Measurements from ENCODE around the gene MEGF6. TPM values are rescaled to one million over a fixed set of nuclear protein-coding genes. Genes with fewer than 3 reads are reported as not detected.

Gene MEGF6
- total and polyA plus RNA-seq, 2 donors (not counting 1 experiment from before 2014, with no cell fraction given), result 43.2 to 77.3 TPM

DNA sequence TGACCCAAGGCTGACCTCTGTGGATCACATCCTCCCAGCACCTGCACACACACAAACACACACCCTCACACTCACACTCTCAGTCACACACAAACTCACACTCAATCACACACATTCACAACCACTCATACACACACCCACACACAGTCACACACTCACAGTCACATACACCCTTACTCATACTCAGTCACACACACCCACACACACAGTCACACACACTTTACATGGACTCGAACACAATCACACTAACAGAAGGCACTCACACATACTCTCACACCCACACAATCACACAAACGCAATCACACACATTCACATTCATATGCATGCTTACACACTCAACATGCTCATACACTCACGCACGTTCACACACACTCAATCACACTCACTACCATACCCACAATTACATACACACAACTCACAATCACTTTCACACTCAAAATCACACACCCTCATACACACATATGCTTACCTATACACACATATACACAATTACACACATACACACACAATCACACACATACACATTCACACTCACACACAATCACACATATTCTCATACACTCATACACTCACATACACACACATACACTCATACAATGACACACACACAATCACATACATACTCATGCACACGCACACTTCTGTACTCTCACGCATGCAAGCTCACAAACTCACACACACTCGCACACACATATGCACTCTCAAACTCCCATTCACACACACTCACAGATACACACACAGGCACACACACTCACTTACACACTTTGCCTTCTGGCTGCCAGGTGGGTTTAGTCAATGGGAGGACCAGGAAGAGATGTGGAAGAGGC lies 6.1 kb downstream of the MEGF6 start:
- H3K27me3 Mint-ChIP-seq, result no peaks in the 10 kb centered on the region
- H3K4me1 ChIP-seq (ENCODE audit: control insufficient read depth in 2 of 2, insufficient read depth in 2 of 2, low read length in 2 of 2), result peaks cover 2 to 3% of the 10 kb centered on the region in 2 donors
- intact Hi-C loops (cut with micrococcal nuclease), result no loop called here
- no peaks in the 10 kb centered on the region for H3K9me3 Mint-ChIP-seq (ENCODE audit: insufficient read depth)
- no peak overlapping the region for H3K27ac ChIP-seq (ENCODE audit: low read length in 2 of 2)
- POLR2A ChIA-PET, result no interaction called here
- no peak overlapping the region for H3K4me3 ChIP-seq (ENCODE audit: control extremely low read depth in 1 of 5, extremely low read depth in 1 of 5, insufficient read depth in 1 of 5, low read depth in 2 of 5, low read length in 4 of 5)
- H3K36me3 ChIP-seq (replicated peaks in 1 of 2; ENCODE audit: control extremely low read depth in 1 of 2, control insufficient read depth in 1 of 2, extremely low read depth in 1 of 2, insufficient read depth in 2 of 2, low read length in 1 of 2), result no peaks in the 10 kb centered on the region
- H3K4me3 Mint-ChIP-seq, result no peak overlapping the region
- no peaks in the 10 kb centered on the region for H3K79me2 ChIP-seq (ENCODE audit: control insufficient read depth, insufficient read depth, low read length)
- 96% methylated on average over 6 of the region's 7 CpGs for WGBS (ENCODE audit: insufficient coverage)
- peaks cover 0 to 21% (median 7%) of the 10 kb centered on the region in 4 experiments for H3K27me3 ChIP-seq (replicated peaks in 1 of 4; ENCODE audit: control extremely low read depth in 1 of 4, control insufficient read depth in 3 of 4, insufficient read depth in 4 of 4, low read length in 3 of 4)
- no peak for TF ChIP-seq EZH2 (IDR thresholded peaks at IDR 0.05; ENCODE audit: borderline replicate concordance, insufficient read depth, low read depth, low read length, poor library complexity, severe bottlenecking)
- TF ChIP-seq, protein P1, sequence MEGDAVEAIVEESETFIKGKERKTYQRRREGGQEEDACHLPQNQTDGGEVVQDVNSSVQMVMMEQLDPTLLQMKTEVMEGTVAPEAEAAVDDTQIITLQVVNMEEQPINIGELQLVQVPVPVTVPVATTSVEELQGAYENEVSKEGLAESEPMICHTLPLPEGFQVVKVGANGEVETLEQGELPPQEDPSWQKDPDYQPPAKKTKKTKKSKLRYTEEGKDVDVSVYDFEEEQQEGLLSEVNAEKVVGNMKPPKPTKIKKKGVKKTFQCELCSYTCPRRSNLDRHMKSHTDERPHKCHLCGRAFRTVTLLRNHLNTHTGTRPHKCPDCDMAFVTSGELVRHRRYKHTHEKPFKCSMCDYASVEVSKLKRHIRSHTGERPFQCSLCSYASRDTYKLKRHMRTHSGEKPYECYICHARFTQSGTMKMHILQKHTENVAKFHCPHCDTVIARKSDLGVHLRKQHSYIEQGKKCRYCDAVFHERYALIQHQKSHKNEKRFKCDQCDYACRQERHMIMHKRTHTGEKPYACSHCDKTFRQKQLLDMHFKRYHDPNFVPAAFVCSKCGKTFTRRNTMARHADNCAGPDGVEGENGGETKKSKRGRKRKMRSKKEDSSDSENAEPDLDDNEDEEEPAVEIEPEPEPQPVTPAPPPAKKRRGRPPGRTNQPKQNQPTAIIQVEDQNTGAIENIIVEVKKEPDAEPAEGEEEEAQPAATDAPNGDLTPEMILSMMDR (IDR thresholded peaks at IDR 0.05), result no peak
- no peak overlapping the region for H3K27ac Mint-ChIP-seq
- ATAC-seq (ENCODE audit: low read depth) (no peak), DNase-seq (no peak)
- H3K9ac ChIP-seq (ENCODE audit: low read length), result no peak overlapping the region
- peaks cover 2% of the 10 kb centered on the region for H3K4me1 Mint-ChIP-seq
- peaks cover 0 to 7% (median 0%) of the 10 kb centered on the region in 3 donors for H3K9me3 ChIP-seq (ENCODE audit: control extremely low read depth in 1 of 3, control insufficient read depth in 2 of 3, insufficient read depth in 1 of 3, low read length in 2 of 3)
- H2AFZ ChIP-seq (ENCODE audit: insufficient read depth, low read depth, low read length, poor library complexity, severe bottlenecking), result no peak overlapping the region
- no peaks in the 10 kb centered on the region for H4K20me1 ChIP-seq (ENCODE audit: control insufficient read depth, insufficient read depth, low read length, poor library complexity, severe bottlenecking)
- no peak overlapping the region for H3K4me2 ChIP-seq (replicated peaks; ENCODE audit: low read depth, low read length, poor library complexity, severe bottlenecking)
- CTCF ChIA-PET, result no interaction called here

DNA sequence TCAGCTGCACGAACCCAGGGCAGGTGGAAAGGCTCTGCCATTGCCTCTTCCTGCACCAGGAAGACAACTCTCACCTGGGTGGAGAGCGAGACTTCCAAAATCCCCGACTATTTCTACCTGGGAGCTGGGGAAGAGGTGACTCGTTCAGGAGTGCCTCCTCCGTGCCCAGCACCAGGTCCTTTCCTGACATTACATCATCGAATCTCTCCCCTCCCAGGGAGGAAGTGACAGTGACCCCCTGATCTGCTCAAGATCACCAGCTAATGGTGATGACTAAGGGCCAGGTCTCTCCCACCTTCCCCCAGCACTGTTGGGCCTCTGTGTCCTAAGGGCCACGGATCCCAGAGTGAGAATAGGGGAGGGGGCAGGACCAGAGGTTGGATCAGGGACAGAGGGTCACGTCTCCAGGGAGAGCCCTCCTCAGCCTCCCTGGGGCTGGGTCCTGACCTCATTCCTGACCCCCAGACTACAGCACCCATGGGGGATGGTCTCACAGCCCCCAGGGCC lies 6.8 kb downstream of the MEGF6 start:
- ATAC-seq (ENCODE audit: low read depth), result no peak

More for the DNA sequence above, 6.8 kb downstream of the MEGF6 start:
- H4K20me1 ChIP-seq (ENCODE audit: control insufficient read depth, insufficient read depth, low read length, poor library complexity, severe bottlenecking), result no peaks in the 10 kb centered on the region
- ChIA-PET CTCF (no interaction called here), POLR2A (no interaction called here)
- no peak overlapping the region for H3K4me3 ChIP-seq (ENCODE audit: control extremely low read depth in 1 of 5, extremely low read depth in 1 of 5, insufficient read depth in 1 of 5, low read depth in 2 of 5, low read length in 4 of 5)
- Mint-ChIP-seq H3K4me3 (no peak overlapping the region), H3K4me1 (peaks cover 2% of the 10 kb centered on the region), H3K27me3 (no peaks in the 10 kb centered on the region), H3K9me3 (ENCODE audit: insufficient read depth) (no peaks in the 10 kb centered on the region), H3K27ac (no peak overlapping the region)
- H3K4me2 ChIP-seq (replicated peaks; ENCODE audit: low read depth, low read length, poor library complexity, severe bottlenecking), result no peak overlapping the region
- no peaks in the 10 kb centered on the region for H3K4me1 ChIP-seq (ENCODE audit: control insufficient read depth in 2 of 2, insufficient read depth in 2 of 2, low read length in 2 of 2)
- no peak for DNase-seq
- peaks cover 0 to 15% (median 5%) of the 10 kb centered on the region in 4 experiments for H3K27me3 ChIP-seq (replicated peaks in 1 of 4; ENCODE audit: control extremely low read depth in 1 of 4, control insufficient read depth in 3 of 4, insufficient read depth in 4 of 4, low read length in 3 of 4)
- TF ChIP-seq EZH2 (IDR thresholded peaks at IDR 0.05; ENCODE audit: borderline replicate concordance, insufficient read depth, low read depth, low read length, poor library complexity, severe bottlenecking), result no peak
- TF ChIP-seq, protein P1 (IDR thresholded peaks at IDR 0.05), result no peak
- WGBS (ENCODE audit: insufficient coverage), result 100% methylated on average over 2 of the region's 8 CpGs
- H3K36me3 ChIP-seq (replicated peaks in 1 of 2; ENCODE audit: control extremely low read depth in 1 of 2, control insufficient read depth in 1 of 2, extremely low read depth in 1 of 2, insufficient read depth in 2 of 2, low read length in 1 of 2), result no peaks in the 10 kb centered on the region
- intact Hi-C loops (cut with micrococcal nuclease), result no loop called here
- no peak overlapping the region for H3K9ac ChIP-seq (ENCODE audit: low read length)
- peaks cover 0 to 7% (median 0%) of the 10 kb centered on the region in 3 donors for H3K9me3 ChIP-seq (ENCODE audit: control extremely low read depth in 1 of 3, control insufficient read depth in 2 of 3, insufficient read depth in 1 of 3, low read length in 2 of 3)
- H3K27ac ChIP-seq (ENCODE audit: low read length in 2 of 2), result no peak overlapping the region
- H2AFZ ChIP-seq (ENCODE audit: insufficient read depth, low read depth, low read length, poor library complexity, severe bottlenecking), result no peak overlapping the region
- H3K79me2 ChIP-seq (ENCODE audit: control insufficient read depth, insufficient read depth, low read length), result no peaks in the 10 kb centered on the region
